A673 (cell line): ENCODE results near the gene BFAR.
"Not testable (repeated sequence)": the region's sequence is repeated elsewhere in the genome, so short reads cannot be mapped to it uniquely, and the experiment has no call there.

ENCODE experiments used
- CTCF ChIP-seq: fragments of 300-800, 200-600 bp; sonication (generic); conservative IDR thresholded peaks from 2 replicates; pipeline ENCODE4 v1.5.1; 2017; ENCODE audit warnings: low read depth, mild to moderate bottlenecking, antibody characterized with exemption, low read length, moderate library complexity, mixed read lengths
- EZH2 ChIP-seq: fragments of 200-600 bp; sonication (generic); IDR thresholded peaks from 2 replicates; pipeline ENCODE4 v1.6.1; 2017; ENCODE audit warnings: borderline replicate concordance, low read depth, mild to moderate bottlenecking, mixed read lengths, antibody characterized with exemption, low read length; ENCODE audit not compliant: poor library complexity, severe bottlenecking

GRCh38 chr16:14701859-14702258 is 69.1 kb downstream of the BFAR start:
- not testable (repeated sequence) for TF ChIP-seq CTCF, EZH2
